ENCODE results near the gene RHBDL3. TPM values are rescaled to one million over a fixed set of nuclear protein-coding genes. Genes with fewer than 3 reads are reported as not detected.
"Not testable (repeated sequence)": the region's sequence is repeated elsewhere in the genome, so short reads cannot be mapped to it uniquely, and the experiment has no call there.

RHBDL3 gene
- total and polyA plus RNA-seq, 9 donors: 1.1 to 2.4 (median 1.5) TPM

DNA sequence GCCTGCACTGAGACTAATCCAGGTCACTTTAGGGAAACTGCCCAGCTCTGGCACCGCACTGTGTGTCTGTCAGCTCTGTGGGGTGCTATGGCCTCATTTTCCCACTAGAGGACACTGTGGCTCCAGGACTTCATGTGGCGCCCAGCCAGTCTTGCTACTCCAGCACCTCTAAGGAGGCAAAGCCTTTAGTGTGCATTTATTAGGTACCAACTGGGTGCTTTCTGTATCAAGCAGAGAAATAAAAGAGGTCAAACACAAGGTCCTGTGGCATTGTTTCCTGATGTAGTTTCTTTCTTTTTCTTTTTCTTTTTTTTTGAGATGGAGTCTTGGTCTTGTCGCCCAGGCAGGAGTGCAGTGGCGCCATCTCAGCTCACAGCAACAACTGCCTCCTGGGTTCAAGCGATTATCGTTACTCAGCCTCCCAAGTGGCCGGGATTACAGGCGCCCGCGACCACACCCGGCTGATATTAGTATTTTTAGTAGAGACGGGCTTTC lies 12.5 kb upstream of the RHBDL3 start:
- WGBS (ENCODE audit: insufficient coverage): 73% methylated on average over 11 of the region's 12 CpGs
- Histone ChIP-seq H3K9me3 (replicated peaks; ENCODE audit: control insufficient read depth, low read depth, low read length) (no peaks in the 10 kb centered on the region), H3K4me3 (ENCODE audit: low read length) (no peak overlapping the region), H3K27ac (ENCODE audit: low read length) (no peak overlapping the region), H3K4me1 (ENCODE audit: control insufficient read depth, insufficient read depth, low read length) (no peaks in the 10 kb centered on the region), H3K27me3 (ENCODE audit: control insufficient read depth, insufficient read depth, low read length) (no peaks in the 10 kb centered on the region), H3K36me3 (ENCODE audit: control insufficient read depth, insufficient read depth, low read length) (no peaks in the 10 kb centered on the region)
- DNase-seq: peak; percentile 83

DNA sequence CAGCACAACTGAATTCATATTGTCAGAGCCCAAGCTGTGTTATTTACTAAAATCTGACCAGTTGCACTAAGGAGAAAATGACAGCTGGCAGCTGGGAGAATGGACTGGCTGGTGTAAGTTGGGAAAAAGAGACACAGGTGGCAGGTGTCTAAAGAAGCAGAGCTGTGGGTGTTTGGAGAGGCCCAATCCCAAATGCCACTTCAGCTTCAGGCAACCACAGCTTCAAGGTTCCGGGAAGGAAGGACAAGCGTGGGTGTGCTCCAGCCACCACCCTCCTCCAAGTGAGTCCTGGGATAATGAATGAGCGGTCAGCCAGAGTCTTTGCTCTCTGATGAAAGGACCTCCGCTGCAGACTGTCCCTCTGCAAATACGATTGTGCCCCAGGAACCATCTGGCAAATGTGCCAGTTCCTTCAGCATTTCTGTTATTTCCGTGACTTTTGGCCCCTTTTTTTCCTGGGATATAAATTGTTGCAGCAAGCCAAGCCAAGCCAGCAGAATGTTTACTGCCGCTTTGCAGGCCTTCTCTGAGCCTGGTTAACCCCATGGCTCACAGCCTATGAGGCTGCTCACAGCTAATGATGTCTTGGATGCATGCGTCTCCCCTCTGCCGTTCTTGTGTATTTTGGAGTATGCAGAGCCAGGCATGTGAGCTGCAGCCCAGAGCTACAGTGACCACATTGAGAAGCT lies 9.5 kb upstream of the RHBDL3 start:
- H3K4me1 ChIP-seq (ENCODE audit: control insufficient read depth, insufficient read depth, low read length): no peaks in the 10 kb centered on the region
- WGBS (ENCODE audit: insufficient coverage): 26% methylated on average over 7 of the region's 9 CpGs
- H3K27me3 ChIP-seq (ENCODE audit: control insufficient read depth, insufficient read depth, low read length): peaks cover 2% of the 10 kb centered on the region
- no peaks in the 10 kb centered on the region for H3K36me3 ChIP-seq (ENCODE audit: control insufficient read depth, insufficient read depth, low read length)
- H3K27ac ChIP-seq (ENCODE audit: low read length): no peak overlapping the region
- H3K4me3 ChIP-seq (ENCODE audit: low read length): no peak overlapping the region
- DNase-seq: peak; percentile 29
- no peaks in the 10 kb centered on the region for H3K9me3 ChIP-seq (replicated peaks; ENCODE audit: control insufficient read depth, low read depth, low read length)

- no peak for DNase-seq
- no peak overlapping the region for H3K4me3 ChIP-seq (ENCODE audit: low read length)
- 48% methylated on average over 6 of the region's 9 CpGs for WGBS (ENCODE audit: insufficient coverage)
- H3K4me1 ChIP-seq (ENCODE audit: control insufficient read depth, insufficient read depth, low read length): peaks cover 2% of the 10 kb centered on the region
- no peak overlapping the region for H3K27ac ChIP-seq (ENCODE audit: low read length)
- peaks cover 6% of the 10 kb centered on the region for H3K27me3 ChIP-seq (ENCODE audit: control insufficient read depth, insufficient read depth, low read length)
- no peaks in the 10 kb centered on the region for H3K9me3 ChIP-seq (replicated peaks; ENCODE audit: control insufficient read depth, low read depth, low read length)
- no peaks in the 10 kb centered on the region for H3K36me3 ChIP-seq (ENCODE audit: control insufficient read depth, insufficient read depth, low read length)
Measured at GRCh38 chr17:32256701-32257019, 9.0 kb upstream of the RHBDL3 start.

DNA sequence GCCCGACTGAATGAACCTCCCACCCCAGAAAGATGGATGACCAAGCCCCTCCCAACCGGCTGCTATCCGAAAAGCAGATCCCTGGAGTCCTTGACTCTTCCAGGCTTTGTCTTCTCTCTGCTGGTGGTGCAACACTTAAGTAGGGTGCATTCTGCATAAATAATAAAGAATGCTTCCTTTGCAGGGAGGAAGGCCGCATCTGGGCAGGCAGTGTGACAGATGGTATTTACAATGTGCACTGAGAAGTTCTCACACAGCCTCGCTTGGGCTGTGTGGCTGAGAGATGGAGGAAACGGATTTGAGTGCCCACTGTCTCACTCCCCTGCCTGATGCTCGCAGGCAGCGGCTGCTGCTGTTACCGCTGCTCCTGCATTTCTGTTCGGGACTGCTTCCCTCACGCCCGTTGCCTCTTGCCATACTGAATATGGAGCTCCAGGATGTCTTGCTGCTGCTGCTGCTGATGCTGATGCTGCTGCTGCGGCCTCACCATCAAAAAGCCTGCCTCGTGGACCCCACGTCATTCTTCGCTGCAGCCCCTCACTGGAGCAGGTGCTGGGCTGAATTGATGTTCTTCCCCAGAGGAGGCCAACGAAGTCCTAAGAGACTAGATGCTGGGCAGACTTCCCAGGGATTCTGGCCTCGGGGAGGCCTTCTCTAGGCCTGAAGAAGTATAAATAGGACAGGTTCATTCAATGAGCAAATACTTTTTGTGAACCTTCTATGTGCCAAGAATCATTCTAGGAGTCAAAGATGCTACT lies 7.1 kb upstream of the RHBDL3 start:
- DNase-seq: no peak
- WGBS (ENCODE audit: insufficient coverage): 36% methylated on average over 16 of the region's 18 CpGs
- H3K4me3 ChIP-seq (ENCODE audit: low read length): no peak overlapping the region

GRCh38 chr17:32259586-32259985 lies 6.0 kb upstream of the RHBDL3 start:
- Histone ChIP-seq H3K36me3 (ENCODE audit: control insufficient read depth, insufficient read depth, low read length) (no peaks in the 10 kb centered on the region), H3K9me3 (replicated peaks; ENCODE audit: control insufficient read depth, low read depth, low read length) (no peaks in the 10 kb centered on the region), H3K4me1 (ENCODE audit: control insufficient read depth, insufficient read depth, low read length) (peaks cover 4% of the 10 kb centered on the region), H3K4me3 (ENCODE audit: low read length) (no peak overlapping the region), H3K27me3 (ENCODE audit: control insufficient read depth, insufficient read depth, low read length) (peaks cover 33% of the 10 kb centered on the region), H3K27ac (ENCODE audit: low read length) (no peak overlapping the region)
- DNase-seq: no peak
- WGBS (ENCODE audit: insufficient coverage): 67% methylated on average over 1 of the region's 4 CpGs

More for the DNA sequence above, 7.1 kb upstream of the RHBDL3 start:
- H3K36me3 ChIP-seq (ENCODE audit: control insufficient read depth, insufficient read depth, low read length): no peaks in the 10 kb centered on the region
- peaks cover 4% of the 10 kb centered on the region for H3K4me1 ChIP-seq (ENCODE audit: control insufficient read depth, insufficient read depth, low read length)
- no peak overlapping the region for H3K27ac ChIP-seq (ENCODE audit: low read length)
- H3K9me3 ChIP-seq (replicated peaks; ENCODE audit: control insufficient read depth, low read depth, low read length): no peaks in the 10 kb centered on the region
- peaks cover 24% of the 10 kb centered on the region for H3K27me3 ChIP-seq (ENCODE audit: control insufficient read depth, insufficient read depth, low read length)

- WGBS (ENCODE audit: insufficient coverage): 28% methylated on average over 4 of the region's 7 CpGs
- Histone ChIP-seq H3K36me3 (ENCODE audit: control insufficient read depth, insufficient read depth, low read length) (no peaks in the 10 kb centered on the region), H3K4me1 (ENCODE audit: control insufficient read depth, insufficient read depth, low read length) (peaks cover 12% of the 10 kb centered on the region), H3K9me3 (replicated peaks; ENCODE audit: control insufficient read depth, low read depth, low read length) (no peaks in the 10 kb centered on the region), H3K4me3 (ENCODE audit: low read length) (no peak overlapping the region), H3K27ac (ENCODE audit: low read length) (no peak overlapping the region), H3K27me3 (ENCODE audit: control insufficient read depth, insufficient read depth, low read length) (peaks cover 44% of the 10 kb centered on the region)
- DNase-seq: no peak
Measured at GRCh38 chr17:32261417-32261736, 4.3 kb upstream of the RHBDL3 start.

GRCh38 chr17:32261936-32262510 lies 3.6 kb upstream of the RHBDL3 start:
- no peak for DNase-seq
- Histone ChIP-seq H3K27me3 (ENCODE audit: control insufficient read depth, insufficient read depth, low read length) (peaks cover 51% of the 10 kb centered on the region), H3K27ac (ENCODE audit: low read length) (no peak overlapping the region), H3K4me1 (ENCODE audit: control insufficient read depth, insufficient read depth, low read length) (peaks cover 18% of the 10 kb centered on the region), H3K36me3 (ENCODE audit: control insufficient read depth, insufficient read depth, low read length) (no peaks in the 10 kb centered on the region), H3K9me3 (replicated peaks; ENCODE audit: control insufficient read depth, low read depth, low read length) (no peaks in the 10 kb centered on the region), H3K4me3 (ENCODE audit: low read length) (no peak overlapping the region)
- 67% methylated on average over 13 of the region's 13 CpGs for WGBS (ENCODE audit: insufficient coverage)

DNA sequence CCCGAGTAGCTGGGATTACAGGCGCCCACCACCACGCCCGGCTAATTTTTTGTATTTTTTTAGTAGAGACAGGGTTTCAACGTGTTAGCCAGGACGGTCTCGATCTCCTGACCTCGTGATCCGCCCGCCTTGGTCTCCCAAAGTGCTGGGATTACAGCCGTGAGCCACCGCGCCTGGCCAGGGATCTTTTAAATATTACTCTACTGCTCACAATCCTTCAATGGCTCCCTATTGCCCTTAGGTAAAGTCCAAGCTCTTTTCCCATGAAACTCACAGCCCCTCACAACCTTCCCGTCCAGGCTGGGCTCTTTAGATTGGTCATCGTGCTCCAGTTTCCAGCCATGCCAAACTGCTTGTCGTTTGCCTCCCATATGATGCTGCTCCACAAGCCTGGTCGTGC lies 2.1 kb upstream of the RHBDL3 start:
- not testable (repeated sequence) for DNase-seq; H3K4me3 ChIP-seq (ENCODE audit: low read length); H3K9me3 ChIP-seq (replicated peaks; ENCODE audit: control insufficient read depth, low read depth, low read length); H3K36me3 ChIP-seq (ENCODE audit: control insufficient read depth, insufficient read depth, low read length); H3K27ac ChIP-seq (ENCODE audit: low read length)
- H3K27me3 ChIP-seq (ENCODE audit: control insufficient read depth, insufficient read depth, low read length): peaks cover 65% of the 10 kb centered on the region
- H3K4me1 ChIP-seq (ENCODE audit: control insufficient read depth, insufficient read depth, low read length): peaks cover 21% of the 10 kb centered on the region
- 84% methylated on average over 15 of the region's 17 CpGs for WGBS (ENCODE audit: insufficient coverage)

DNA sequence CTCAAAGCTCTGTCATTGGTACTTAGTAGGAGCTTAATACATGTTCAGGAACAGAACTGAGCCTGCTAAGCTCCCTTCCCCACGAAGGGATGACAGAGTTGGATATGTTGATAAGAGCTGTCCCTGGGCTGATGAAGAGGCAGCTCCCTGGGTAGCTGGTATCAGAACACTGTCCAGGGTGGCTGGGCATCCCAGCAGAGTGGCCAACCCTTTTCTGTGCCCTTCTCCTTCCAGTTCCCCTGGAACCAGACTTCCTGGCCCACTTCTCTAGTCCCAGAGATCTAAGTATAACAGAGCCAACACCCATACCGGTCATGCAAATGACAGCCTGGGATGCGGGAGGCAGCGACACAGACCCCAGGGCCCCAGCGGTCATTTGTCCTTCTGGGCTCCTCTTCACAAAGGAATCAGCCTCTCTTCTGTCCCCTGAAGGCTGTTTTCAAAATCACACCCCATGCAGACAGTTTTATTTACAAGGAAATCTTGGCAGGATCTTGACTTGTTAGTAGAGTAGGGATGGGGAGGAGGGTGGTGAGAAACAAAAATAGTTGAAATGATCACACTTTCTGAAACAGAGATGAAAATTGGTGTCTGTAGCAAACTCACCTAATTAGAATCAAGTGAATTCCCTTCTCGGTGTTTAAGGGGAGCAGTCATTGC lies 1.4 kb upstream of the RHBDL3 start:
- Histone ChIP-seq H3K27ac (ENCODE audit: low read length) (no peak overlapping the region), H3K27me3 (ENCODE audit: control insufficient read depth, insufficient read depth, low read length) (peaks cover 71% of the 10 kb centered on the region), H3K36me3 (ENCODE audit: control insufficient read depth, insufficient read depth, low read length) (no peaks in the 10 kb centered on the region), H3K4me1 (ENCODE audit: control insufficient read depth, insufficient read depth, low read length) (peaks cover 21% of the 10 kb centered on the region), H3K9me3 (replicated peaks; ENCODE audit: control insufficient read depth, low read depth, low read length) (no peaks in the 10 kb centered on the region), H3K4me3 (ENCODE audit: low read length) (no peak overlapping the region)
- WGBS (ENCODE audit: insufficient coverage): no CpG with 5 or more reads among the region's 6 CpGs
- DNase-seq: peak; percentile 32

GRCh38 chr17:32264823-32265191 lies 825 bp upstream of the RHBDL3 start:
- H3K9me3 ChIP-seq (replicated peaks; ENCODE audit: control insufficient read depth, low read depth, low read length): no peaks in the 10 kb centered on the region
- WGBS (ENCODE audit: insufficient coverage): 14% methylated on average over 7 of the region's 8 CpGs
- H3K4me1 ChIP-seq (ENCODE audit: control insufficient read depth, insufficient read depth, low read length): peaks cover 21% of the 10 kb centered on the region
- no peak overlapping the region for H3K4me3 ChIP-seq (ENCODE audit: low read length)
- H3K36me3 ChIP-seq (ENCODE audit: control insufficient read depth, insufficient read depth, low read length): no peaks in the 10 kb centered on the region
- H3K27ac ChIP-seq (ENCODE audit: low read length): no peak overlapping the region
- H3K27me3 ChIP-seq (ENCODE audit: control insufficient read depth, insufficient read depth, low read length): peaks cover 74% of the 10 kb centered on the region
- no peak for DNase-seq
